ENCODE results near the gene AQR.

Gene AQR

GRCh38 chr15:34876640-34877039, 92.9 kb downstream of the AQR start:
- no peak for DNase-seq (ENCODE audit: low read depth)

DNA sequence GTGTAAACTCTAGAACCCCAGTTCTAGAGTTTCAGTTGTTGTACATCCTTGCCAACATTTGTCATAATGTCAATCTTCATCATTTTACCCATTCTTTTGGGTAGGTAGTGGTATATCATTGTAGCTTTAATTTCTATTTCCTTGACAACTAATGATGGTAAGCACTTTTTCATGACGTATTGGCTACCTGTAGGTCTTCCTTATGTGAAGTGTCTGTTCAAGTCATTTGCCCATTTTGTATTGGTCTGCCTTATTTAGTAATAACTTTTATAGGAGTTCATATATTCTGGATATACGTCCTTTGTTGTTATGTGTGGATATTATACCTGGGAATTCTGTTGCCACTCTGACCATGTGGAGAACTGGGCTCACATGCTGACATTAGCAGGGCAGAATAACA, 100.4 kb downstream of the AQR start:
- DNase-seq (ENCODE audit: low read depth): no peak

- no peak for DNase-seq (ENCODE audit: low read depth)
Observed at GRCh38 chr15:34865531-34865930, 104.0 kb downstream of the AQR start.

DNA sequence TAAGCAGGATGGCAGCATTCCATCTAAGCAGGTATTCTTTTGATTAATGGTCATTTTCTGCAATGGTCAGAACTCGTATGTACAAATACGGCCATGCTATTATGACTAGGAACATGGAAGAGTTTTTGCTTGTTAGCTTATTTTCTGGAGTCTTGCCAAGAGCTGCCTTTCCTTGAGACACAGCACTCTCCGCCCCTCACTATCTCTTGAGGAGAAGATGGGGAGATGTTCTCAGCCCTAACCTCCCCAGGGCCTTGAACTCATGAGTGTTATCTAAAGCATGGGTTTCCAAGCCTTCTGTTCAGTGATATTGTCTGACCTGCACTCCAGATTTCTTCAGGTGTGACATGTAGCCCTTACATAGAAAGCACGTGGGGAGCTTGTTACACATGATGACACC, 108.3 kb downstream of the AQR start:
- DNase-seq (ENCODE audit: low read depth): no peak

DNA sequence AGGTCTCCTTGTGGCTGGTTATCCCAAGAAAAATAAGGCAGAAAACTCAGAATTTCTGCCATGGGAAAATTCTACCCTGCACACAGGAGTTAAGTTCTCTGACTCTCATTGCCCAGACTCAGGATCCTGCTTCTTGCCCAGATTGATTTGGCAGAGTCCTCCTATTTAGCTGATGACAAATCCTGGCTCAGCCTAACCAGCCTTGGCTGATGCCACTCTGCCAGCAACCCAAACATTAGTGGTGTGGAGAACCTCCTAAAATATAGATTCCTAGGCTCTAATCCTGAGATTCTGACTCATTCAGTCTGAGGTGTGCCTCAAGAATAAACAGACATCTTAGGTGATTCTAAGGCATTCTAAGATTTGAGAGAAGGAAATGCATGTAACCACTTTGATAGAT, 113.6 kb downstream of the AQR start:
- no peak for DNase-seq (ENCODE audit: low read depth)

- DNase-seq (ENCODE audit: low read depth): peak; percentile 74
Observed at GRCh38 chr15:34855413-34855812, 114.1 kb downstream of the AQR start.

GRCh38 chr15:34854232-34854631, 115.3 kb downstream of the AQR start:
- DNase-seq (ENCODE audit: low read depth): no peak

DNA sequence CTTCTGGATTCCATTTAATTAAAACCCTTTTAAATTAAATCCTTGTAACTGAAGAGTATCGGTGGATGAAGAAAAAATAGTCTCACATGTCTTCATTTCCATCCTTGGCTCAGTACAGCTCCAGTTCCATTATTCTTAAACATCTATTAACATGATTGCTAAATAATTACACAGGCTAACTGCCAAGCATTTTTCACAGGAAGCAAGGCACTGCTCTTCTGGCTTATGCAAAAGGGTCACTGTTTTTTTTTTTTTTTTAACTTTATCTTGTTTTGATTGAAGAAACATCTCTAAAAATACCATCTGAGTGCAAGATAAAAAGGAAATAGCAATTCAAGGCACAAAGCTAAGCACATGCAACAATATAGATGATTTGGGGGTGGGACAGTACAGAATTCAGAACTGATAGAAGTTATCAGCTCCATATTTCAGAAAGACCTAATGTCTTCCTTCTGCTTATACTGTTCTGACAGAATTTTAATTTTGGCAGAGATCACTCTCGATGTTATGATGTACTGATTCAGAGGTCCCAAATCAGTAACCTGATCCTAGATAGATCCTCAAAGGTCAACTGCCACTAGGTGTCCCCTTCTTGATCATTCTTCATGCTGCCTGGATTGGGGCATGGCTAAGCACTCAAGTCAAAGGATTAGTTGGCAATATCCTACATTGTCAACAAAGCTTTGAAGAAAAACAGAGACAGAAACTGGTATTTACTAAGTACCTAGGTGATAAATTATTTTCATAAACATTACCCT, 116.4 kb downstream of the AQR start:
- peak; percentile 52 for DNase-seq (ENCODE audit: low read depth)

DNA sequence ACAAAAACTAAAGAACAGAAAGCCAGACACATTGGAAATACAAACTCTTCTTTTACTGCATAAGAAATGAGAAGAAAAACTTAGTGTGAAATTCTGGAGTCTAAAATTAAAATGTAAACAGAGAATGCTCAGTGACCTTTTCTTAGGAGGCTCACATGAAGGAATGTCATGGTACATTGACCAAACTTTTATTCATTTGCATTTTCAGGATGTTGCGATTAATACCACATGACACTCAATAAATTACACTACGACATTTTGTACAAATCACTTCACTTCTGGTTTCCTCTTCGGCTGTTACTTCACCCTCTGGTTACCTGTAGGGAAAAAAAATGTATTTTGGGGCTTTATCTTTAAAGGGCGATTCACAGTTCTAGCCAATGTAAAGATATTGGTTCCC, 117.8 kb downstream of the AQR start:
- DNase-seq (ENCODE audit: low read depth): no peak

DNA sequence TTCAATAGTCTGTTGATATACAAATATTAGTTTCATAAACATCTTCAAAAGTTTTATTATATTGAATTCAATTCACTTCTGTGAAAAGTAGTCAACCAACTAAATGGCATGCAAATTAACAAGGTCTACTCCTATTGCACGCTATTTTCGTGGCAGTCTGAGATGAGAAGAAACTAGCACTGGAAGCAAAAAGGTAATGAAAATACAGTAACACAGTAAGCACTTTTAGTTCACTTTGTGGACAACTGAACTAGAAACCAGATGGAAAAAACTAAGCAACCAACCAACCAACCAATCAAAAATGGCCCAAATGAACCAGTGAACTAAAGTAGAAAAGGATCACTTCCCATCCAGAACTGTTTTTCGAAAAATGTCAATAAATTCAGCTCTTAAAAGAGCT, 118.5 kb downstream of the AQR start:
- DNase-seq (ENCODE audit: low read depth): no peak

DNA sequence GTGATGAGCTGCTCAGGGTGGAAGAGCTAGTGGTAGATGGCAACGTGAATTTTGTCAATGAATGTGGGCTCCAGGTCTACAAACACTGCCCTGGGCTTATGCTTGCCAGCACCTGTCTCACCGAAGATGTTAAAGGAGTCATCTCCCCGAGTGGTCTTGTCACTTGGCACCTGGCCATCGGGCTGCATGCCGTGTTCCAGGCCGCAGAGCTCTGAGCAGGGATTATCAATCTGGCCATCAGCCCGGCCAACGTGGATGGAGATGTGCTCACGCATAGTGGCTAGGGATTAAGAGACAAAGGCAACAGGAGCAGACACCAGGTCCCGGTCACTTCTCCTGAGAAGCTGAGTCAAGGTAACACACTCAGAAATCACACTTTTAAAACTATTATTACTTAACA, 119.4 kb downstream of the AQR start:
- DNase-seq (ENCODE audit: low read depth): no peak

GRCh38 chr15:34849364-34849959, 120.1 kb downstream of the AQR start:
- DNase-seq (ENCODE audit: low read depth): no peak

DNA sequence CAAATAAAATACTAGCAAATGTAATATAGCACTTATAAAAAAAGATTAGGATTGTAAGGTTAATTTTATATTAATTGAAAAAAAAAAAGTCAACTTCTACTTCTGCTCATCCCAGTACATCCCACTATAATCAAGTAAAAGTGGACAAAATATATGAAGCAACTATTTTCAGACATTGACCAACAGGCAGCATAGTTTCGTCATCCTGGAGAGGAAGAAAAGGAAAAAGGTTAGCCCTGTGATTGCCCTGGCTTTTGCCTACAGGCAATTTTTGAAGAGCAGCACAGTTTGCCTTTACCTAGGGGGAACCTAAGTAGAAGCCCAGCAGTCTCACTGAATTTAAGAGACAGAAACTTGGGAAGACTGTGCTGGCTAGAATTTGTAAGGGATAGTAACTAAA, 121.9 kb downstream of the AQR start:
- DNase-seq (ENCODE audit: low read depth): peak; percentile 53

GRCh38 chr15:34841262-34841725, 128.2 kb downstream of the AQR start:
- DNase-seq (ENCODE audit: low read depth): no peak

- no peak for DNase-seq (ENCODE audit: low read depth)
Observed at GRCh38 chr15:34838282-34838681, 131.3 kb downstream of the AQR start.

DNA sequence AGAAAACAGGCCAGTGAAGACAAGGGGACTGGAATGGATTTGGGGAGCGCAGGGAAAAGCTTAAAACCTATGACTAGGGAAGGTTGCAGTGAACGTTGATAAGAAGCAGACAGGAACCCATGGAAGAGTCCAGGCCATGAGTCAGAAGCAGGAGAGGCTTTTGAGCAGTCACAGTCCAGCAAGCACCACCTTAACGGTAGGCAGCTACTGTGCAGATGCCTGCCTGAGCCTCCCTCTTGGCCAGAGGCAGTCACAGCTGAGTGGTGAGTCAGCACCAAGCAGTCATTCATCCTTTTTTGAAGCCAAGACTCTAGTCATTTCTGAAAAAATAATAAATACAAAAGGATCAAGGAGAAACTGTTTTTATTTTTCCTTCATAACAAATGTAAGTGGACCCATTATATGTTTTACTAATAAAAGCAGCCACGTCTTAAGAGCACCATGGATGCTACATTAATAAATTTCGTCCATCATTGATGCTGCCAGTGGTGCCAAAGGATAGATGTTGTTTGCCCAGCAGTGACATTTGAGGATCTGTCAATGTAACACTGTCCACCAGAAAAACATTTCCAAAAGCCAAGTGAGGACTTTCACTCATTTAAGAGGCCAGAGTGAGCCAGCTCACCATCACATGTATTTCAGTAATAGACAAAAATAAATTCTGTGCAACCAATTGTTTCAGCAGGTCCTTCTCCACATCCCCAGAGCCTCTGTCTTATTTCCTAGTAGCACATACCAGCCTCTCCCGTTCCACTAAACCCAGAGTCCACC, 132.1 kb downstream of the AQR start:
- DNase-seq (ENCODE audit: low read depth): peak; percentile 91

DNA sequence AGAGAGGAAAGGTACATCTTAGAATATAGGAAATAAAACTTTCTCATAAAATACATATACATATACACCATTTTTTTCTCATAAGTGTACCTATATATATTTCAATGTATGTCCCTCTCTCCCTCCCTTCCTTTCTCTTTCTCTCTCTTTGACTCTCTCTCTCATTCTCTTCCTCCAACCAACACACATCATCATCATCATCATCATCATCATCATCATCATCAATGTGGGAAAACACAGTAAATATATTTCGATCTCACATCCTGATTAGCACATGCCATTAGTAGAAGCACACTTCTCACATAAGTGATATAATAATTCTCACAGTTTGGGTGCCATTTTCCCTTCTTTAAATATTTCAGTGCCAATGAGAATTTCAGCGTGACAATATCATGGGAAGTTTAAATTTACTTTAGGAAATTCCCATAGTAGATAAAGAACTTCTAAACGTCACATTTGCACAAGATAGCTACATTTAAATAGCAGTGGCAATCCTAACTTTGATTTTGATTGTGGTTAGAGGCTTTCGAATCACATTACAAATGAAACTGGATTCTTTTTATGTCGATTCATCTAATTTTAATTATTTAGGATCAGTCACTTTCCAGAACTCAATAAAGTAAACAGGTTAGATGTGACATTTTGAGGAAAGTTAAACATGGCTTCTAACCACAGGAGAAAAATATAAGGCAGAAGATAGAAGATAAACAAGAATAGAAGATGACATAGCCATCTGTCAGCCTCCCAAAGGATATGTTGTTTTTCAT, 141.2 kb downstream of the AQR start:
- DNase-seq (ENCODE audit: low read depth): no peak

- no peak for DNase-seq (ENCODE audit: low read depth)
Observed at GRCh38 chr15:34821831-34822230, 147.7 kb downstream of the AQR start.

GRCh38 chr15:34820110-34820509, 149.4 kb downstream of the AQR start:
- DNase-seq (ENCODE audit: low read depth): no peak

- DNase-seq (ENCODE audit: low read depth): peak; percentile 66
Observed at GRCh38 chr15:34818526-34818925, 151.0 kb downstream of the AQR start.

GRCh38 chr15:34815836-34816235, 153.7 kb downstream of the AQR start:
- no peak for DNase-seq (ENCODE audit: low read depth)

DNA sequence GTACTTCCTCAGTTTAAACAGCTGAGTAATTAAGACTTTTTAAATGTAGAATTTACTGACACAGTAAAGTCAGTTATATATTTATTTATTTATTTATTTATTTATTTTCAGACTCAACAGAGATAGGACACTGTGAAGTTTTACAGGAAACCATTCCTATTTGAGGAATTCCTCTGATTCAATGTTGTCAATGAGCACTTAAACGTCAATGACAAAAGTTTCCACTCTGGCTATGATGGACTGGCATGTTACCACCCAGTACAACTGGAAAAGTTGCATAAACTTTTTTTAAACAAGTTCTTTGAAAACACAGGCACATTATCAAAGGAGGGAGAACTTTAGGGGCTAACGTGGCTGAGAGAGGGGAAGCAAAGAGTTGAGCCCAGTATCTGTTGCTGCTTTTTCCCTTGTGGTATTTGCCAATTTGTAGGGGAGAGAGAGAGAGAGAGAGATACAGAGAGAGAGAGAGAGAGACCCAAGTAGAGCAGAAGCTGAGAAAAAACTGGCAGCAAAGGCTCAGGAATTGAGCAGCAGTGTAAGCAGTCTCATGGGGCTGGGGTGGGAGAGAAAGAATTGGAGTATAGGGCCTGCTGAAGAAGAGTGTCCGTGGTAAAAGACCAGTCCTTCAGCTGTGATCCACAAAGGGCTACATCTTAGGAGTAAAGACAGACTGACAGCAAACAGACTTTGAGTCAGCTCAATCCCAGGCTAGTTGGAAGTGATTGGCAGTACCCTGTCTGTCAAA, 155.9 kb downstream of the AQR start:
- no peak for DNase-seq (ENCODE audit: low read depth)
